GM12878 (cell line): Measurements from ENCODE around the gene ZNF407. TPM values are rescaled to one million over a fixed set of nuclear protein-coding genes. Genes with fewer than 3 reads are reported as not detected.

ENCODE experiments used
- ATAC-seq: fragments of 200-7000 bp; cut with Tn5 transposase; 3 replicates; pipeline ENCODE4 v1.9.1; 2020; ENCODE audit warnings: mild to moderate bottlenecking, moderate library complexity
- BruUV-seq: library from RNA; stranded (reverse); fragments of 400-500 nt; replicated peaks from 2 replicates; lab custom pipeline; 2021; lab: Mats Ljungman, UMichigan
- CTCF ChIA-PET: fragments of 300-600 bp; sonication (Branson Sonifier 250); formaldehyde crosslinking; extraction: SDS; loops from one replicate; lab custom pipeline; 2021; ENCODE audit warnings: inconsistent platforms; lab: Yijun Ruan, JAX
- POLR2A ChIA-PET: fragments of 350-600 bp; formaldehyde crosslinking; extraction: SDS; loops from one replicate; lab custom pipeline; 2021; ENCODE audit warnings: inconsistent platforms; lab: Charles Lee
- RAD21 ChIA-PET: fragments of 300-600 bp; sonication (Branson Sonifier 250); formaldehyde crosslinking; loops from one replicate; lab custom pipeline; 2023; ENCODE audit warnings: antibody characterized with exemption; ENCODE audit not compliant: unreplicated experiment; lab: Charles Lee
- SMC1A ChIA-PET: fragments of 300-600 bp; sonication (Branson Sonifier 250); formaldehyde crosslinking; loops from one replicate; lab custom pipeline; 2023; ENCODE audit not compliant: unreplicated experiment, uncharacterized antibody; lab: Charles Lee
- DNase-seq: peaks from one replicate; pipeline ENCODE4 v3.0.0-alpha.2; 2011; ENCODE audit warnings: low read depth, low spot score
- FAIRE-seq: peaks from 3 replicates; lab custom pipeline; 2011; peaks lifted over from hg19 to GRCh38; lab: Jason Lieb, UNC
- H2AFZ ChIP-seq: 2 replicates; pipeline ENCODE4 v1.6.0; 2011; ENCODE audit warnings: low read depth, low read length, control low read depth; ENCODE audit not compliant: control insufficient read depth
- H3K27ac ChIP-seq: 2 replicates; pipeline ENCODE4 v1.5.1; 2011; ENCODE audit warnings: control low read depth; ENCODE audit not compliant: control insufficient read depth, insufficient read depth
- H3K27me3 ChIP-seq, 2 experiments: replicated peaks in 1 of 2; 2 replicates each; pipeline versions ENCODE4 v1.6.0 to v1.6.1; 2011; ENCODE audit warnings: low read length in 1 of 2; ENCODE audit not compliant: control insufficient read depth in 2 of 2, insufficient read depth in 2 of 2
- H3K36me3 ChIP-seq, 2 experiments: 2 replicates each; pipeline ENCODE4 v1.5.1; 2011; ENCODE audit warnings: low read length in 1 of 2; ENCODE audit not compliant: control insufficient read depth in 2 of 2, insufficient read depth in 2 of 2
- H3K4me1 ChIP-seq: 2 replicates; pipeline ENCODE4 v1.6.1; 2011; ENCODE audit warnings: mild to moderate bottlenecking, low read length, moderate library complexity, mixed read lengths; ENCODE audit not compliant: control insufficient read depth, insufficient read depth
- H3K4me2 ChIP-seq: 2 replicates; pipeline ENCODE4 v1.6.0; 2011; ENCODE audit warnings: control low read depth; ENCODE audit not compliant: control insufficient read depth, insufficient read depth
- H3K4me3 ChIP-seq: fragments of 200-600 bp; sonication (generic); 2 replicates; pipeline ENCODE4 v1.5.1; 2016
- H3K79me2 ChIP-seq: 2 replicates; pipeline ENCODE4 v1.6.0; 2011; ENCODE audit warnings: low read length; ENCODE audit not compliant: control insufficient read depth, insufficient read depth
- H3K9ac ChIP-seq: 2 replicates; pipeline ENCODE4 v1.8.0; 2011; ENCODE audit warnings: low read length, control low read depth, mixed read lengths; ENCODE audit not compliant: control insufficient read depth, insufficient read depth
- H3K9me3 ChIP-seq: replicated peaks from 3 replicates; pipeline ENCODE4 v1.5.1; 2011; ENCODE audit warnings: mild to moderate bottlenecking, low read length; ENCODE audit not compliant: control insufficient read depth, insufficient read depth
- H4K20me1 ChIP-seq: 2 replicates; pipeline ENCODE4 v1.6.0; 2011; ENCODE audit not compliant: control insufficient read depth, insufficient read depth
- BACH1 ChIP-seq: fragments of 450-650 bp; IDR thresholded peaks from 2 replicates; pipeline ENCODE4 v1.6.1; 2017; ENCODE audit warnings: mild to moderate bottlenecking, borderline replicate concordance
- CBFB ChIP-seq: IDR thresholded peaks from 2 replicates; pipeline ENCODE4 v1.6.1; 2016; ENCODE audit warnings: antibody characterized with exemption, low read depth
- E4F1 ChIP-seq: fragments of 450-650 bp; IDR thresholded peaks from 2 replicates; pipeline ENCODE4 v1.6.1; 2018; ENCODE audit warnings: borderline replicate concordance, mild to moderate bottlenecking; ENCODE audit not compliant: partially characterized antibody
- GABPA ChIP-seq: IDR thresholded peaks from 2 replicates; pipeline ENCODE4 v1.6.1; 2014; ENCODE audit warnings: antibody characterized with exemption, low read depth, mild to moderate bottlenecking, inconsistent platforms
- GATAD2B ChIP-seq: fragments of 450-650 bp; conservative IDR thresholded peaks from 2 replicates; pipeline ENCODE4 v1.6.1; 2017; ENCODE audit warnings: low read depth, mild to moderate bottlenecking, moderate library complexity
- KLF5 ChIP-seq: fragments of 450-650 bp; IDR thresholded peaks from 2 replicates; pipeline ENCODE4 v1.6.1; 2014; ENCODE audit warnings: mild to moderate bottlenecking; ENCODE audit not compliant: partially characterized antibody
- MEF2A ChIP-seq: IDR thresholded peaks from 2 replicates; pipeline ENCODE4 v1.6.1; 2011; ENCODE audit warnings: low read depth, mild to moderate bottlenecking, low read length, moderate library complexity; ENCODE audit not compliant: insufficient read depth
- NFYB ChIP-seq: IDR thresholded peaks from 2 replicates; pipeline ENCODE4 v1.6.1; 2011; ENCODE audit warnings: low read depth, mild to moderate bottlenecking, low read length, improper control_type of control experiment, moderate library complexity; ENCODE audit not compliant: insufficient read depth
- PBX3 ChIP-seq: IDR thresholded peaks from 2 replicates; pipeline ENCODE4 v1.6.1; 2011; ENCODE audit warnings: mild to moderate bottlenecking, low read depth, low read length, moderate library complexity; ENCODE audit not compliant: insufficient replicate concordance
- RBBP5 ChIP-seq: fragments of 200-600 bp; sonication (generic); conservative IDR thresholded peaks from 2 replicates; pipeline ENCODE4 v1.6.1; 2016
- SIN3A ChIP-seq: IDR thresholded peaks from 2 replicates; pipeline ENCODE4 v1.6.1; 2012; ENCODE audit warnings: low read depth, low read length, improper control_type of control experiment
- TAF1 ChIP-seq: IDR thresholded peaks from 2 replicates; pipeline ENCODE4 v1.6.1; 2011; ENCODE audit warnings: mild to moderate bottlenecking, low read depth, low read length, borderline replicate concordance
- TBL1XR1 ChIP-seq: IDR thresholded peaks from 2 replicates; pipeline ENCODE4 v1.6.1; 2012; ENCODE audit warnings: low read depth, low read length, improper control_type of control experiment
- TCF7 ChIP-seq: IDR thresholded peaks from 2 replicates; pipeline ENCODE4 v1.6.1; 2014; ENCODE audit warnings: antibody characterized with exemption, borderline replicate concordance
- ZNF274 ChIP-seq: IDR thresholded peaks from one replicate; pipeline ENCODE4 v1.8.0; 2011; ENCODE audit not compliant: insufficient read length, insufficient read depth
- WGBS: methylation state at CpG from one replicate; pipeline ENCODE4 v1.1.6; 2016; ENCODE audit warnings: low lambda C conversion rate; ENCODE audit not compliant: insufficient replicate concordance, insufficient coverage; ENCODE audit errors: missing lambda C conversion rate; 5-methylcytosine and 5-hydroxymethylcytosine counted together
- in situ Hi-C: fragments of 300-500 bp; cut with MboI; formaldehyde crosslinking; loops from 9 replicates; pipeline ENCODE4 v1.14.3; 2018; ENCODE audit warnings: mixed read lengths
- intact Hi-C: fragments of 100-400 bp; cut with micrococcal nuclease; formaldehyde crosslinking; loops from one replicate; pipeline ENCODE4 v1.14.2; 2022; ENCODE audit not compliant: unreplicated experiment
- polyA plus RNA-seq, 11 experiments: library from polyadenylated mRNA; depleted of rRNA in 4 of 11; unstranded in 6 of 11; stranded (reverse) in 5 of 11; fragments of >200 nt; fragmentation: Nextera tagmentation in 4 of 11; fragmentation: Illumina TruSeq in 1 of 11; extraction: Ambion mirVana in 4 of 11; extraction: Trizol in 1 of 11; gene quantifications; 1 replicate in 1 of 11; 2 replicates in 10 of 11; pipeline versions ENCODE4 v1.2.1 to v1.2.3, GENCODE V29; 2011 to 2016; ENCODE audit warnings: inconsistent platforms in 2 of 11, missing spikeins in 2 of 11, low read depth in 1 of 11
- total RNA-seq, 4 experiments: library from RNA; depleted of rRNA in 3 of 4; stranded (reverse); fragments of >200 nt in 3 of 4; fragmentation: Illumina TruSeq in 1 of 4; extraction: Trizol in 1 of 4; gene quantifications; 2 replicates each; pipeline versions ENCODE4 v1.2.1 to v1.2.3, GENCODE V29; 2013 to 2021
- TF ChIP-seq, protein P1 (sequence below): fragments of 450-650 bp; conservative IDR thresholded peaks from 2 replicates; pipeline ENCODE4 v1.6.1; 2017; ENCODE audit warnings: mild to moderate bottlenecking, moderate library complexity
- TF ChIP-seq, protein P2 (sequence below): fragments of 150-350 bp; IDR thresholded peaks from 2 replicates; pipeline ENCODE4 v1.6.1; 2014; ENCODE audit warnings: mild to moderate bottlenecking, low read depth, low read length

Gene ZNF407
- total and polyA plus RNA-seq, 10 of the 15 experiments (the other 5 are each of a cell fraction or from before 2014, with no cell fraction given) = 0.69 to 11.6 (median 5.3) TPM

DNA sequence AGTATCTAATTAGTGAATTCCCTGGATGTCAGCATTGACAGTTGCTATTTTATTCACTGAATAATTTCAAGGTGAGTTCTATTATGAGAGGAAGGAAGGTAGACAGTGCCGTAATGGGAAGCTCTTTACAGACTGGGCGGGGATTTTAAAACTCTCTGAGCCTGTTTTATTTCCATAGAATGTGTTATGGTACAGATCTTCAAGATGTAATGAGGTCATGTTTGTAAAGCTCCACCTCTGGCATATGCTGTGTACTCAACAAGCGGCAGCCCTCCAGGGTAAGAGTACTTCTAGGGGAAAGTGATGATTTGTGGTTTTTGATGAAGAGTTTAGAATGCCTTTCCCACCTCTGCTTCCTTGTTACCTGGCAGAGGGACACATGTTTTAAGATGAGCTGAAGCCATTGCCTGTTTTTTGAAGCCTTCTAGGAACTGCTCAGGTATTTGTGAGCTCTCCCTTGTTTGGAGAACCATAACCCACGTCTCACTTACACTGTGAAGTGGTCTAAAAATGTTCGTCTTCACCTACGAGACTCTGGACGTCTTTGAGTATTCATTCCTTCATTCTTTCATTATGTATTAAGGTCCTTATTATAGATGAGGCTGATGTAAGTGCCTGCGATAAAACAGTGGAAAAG, 360.0 kb downstream of the ZNF407 start:
- no peak overlapping the region for H3K9ac ChIP-seq
- no peaks in the 10 kb centered on the region for H3K79me2 ChIP-seq
- H4K20me1 ChIP-seq = no peaks in the 10 kb centered on the region
- H3K4me3 ChIP-seq = no peak overlapping the region
- FAIRE-seq = no peak
- H2AFZ ChIP-seq = no peak overlapping the region
- H3K4me1 ChIP-seq = no peaks in the 10 kb centered on the region
- no peak for ATAC-seq
- ChIA-PET POLR2A (interaction anchor here (1.1 kb wide), 1 partner anchor 58 kb away, joined by 3 read pairs; no protein-coding TSS in a partner anchor), CTCF (interaction anchor here (1.0 to 2.0 kb wide), 4 partner anchors 9 to 305 kb away, joined by 3 to 6 read pairs (median 4); no protein-coding TSS in a partner anchor), SMC1A (interaction anchor here (1.2 kb wide), 1 partner anchor 60 kb away, joined by 3 read pairs; no protein-coding TSS in a partner anchor), RAD21 (interaction anchor here (1.5 kb wide), 1 partner anchor 305 kb away, joined by 3 read pairs; no protein-coding TSS in a partner anchor)
- intact Hi-C loops (no loop called here), in situ Hi-C loops (loop anchor here (25.0 kb wide), 1 partner anchor 295 kb away; no protein-coding TSS in a partner anchor)
- H3K36me3 ChIP-seq = no peaks in the 10 kb centered on the region
- no peak for DNase-seq
- H3K27ac ChIP-seq = no peak overlapping the region
- BruUV-seq = no TSS peak
- WGBS = 90% methylated on average over 8 of the region's 8 CpGs
- H3K9me3 ChIP-seq = no peaks in the 10 kb centered on the region
- no peaks in the 10 kb centered on the region for H3K27me3 ChIP-seq
- no peak overlapping the region for H3K4me2 ChIP-seq
- TF ChIP-seq BACH1 (no peak), ZNF274 (no peak), NFYB (no peak), CBFB (no peak), RBBP5 (no peak), SIN3A (no peak), TCF7 (no peak), MEF2A (no peak), GABPA (no peak), PBX3 (no peak), TBL1XR1 (no peak), GATAD2B (no peak), KLF5 (no peak), TAF1 (no peak), E4F1 (no peak)
- TF ChIP-seq, protein P1, sequence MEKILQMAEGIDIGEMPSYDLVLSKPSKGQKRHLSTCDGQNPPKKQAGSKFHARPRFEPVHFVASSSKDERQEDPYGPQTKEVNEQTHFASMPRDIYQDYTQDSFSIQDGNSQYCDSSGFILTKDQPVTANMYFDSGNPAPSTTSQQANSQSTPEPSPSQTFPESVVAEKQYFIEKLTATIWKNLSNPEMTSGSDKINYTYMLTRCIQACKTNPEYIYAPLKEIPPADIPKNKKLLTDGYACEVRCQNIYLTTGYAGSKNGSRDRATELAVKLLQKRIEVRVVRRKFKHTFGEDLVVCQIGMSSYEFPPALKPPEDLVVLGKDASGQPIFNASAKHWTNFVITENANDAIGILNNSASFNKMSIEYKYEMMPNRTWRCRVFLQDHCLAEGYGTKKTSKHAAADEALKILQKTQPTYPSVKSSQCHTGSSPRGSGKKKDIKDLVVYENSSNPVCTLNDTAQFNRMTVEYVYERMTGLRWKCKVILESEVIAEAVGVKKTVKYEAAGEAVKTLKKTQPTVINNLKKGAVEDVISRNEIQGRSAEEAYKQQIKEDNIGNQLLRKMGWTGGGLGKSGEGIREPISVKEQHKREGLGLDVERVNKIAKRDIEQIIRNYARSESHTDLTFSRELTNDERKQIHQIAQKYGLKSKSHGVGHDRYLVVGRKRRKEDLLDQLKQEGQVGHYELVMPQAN = no peak
- TF ChIP-seq, protein P2, sequence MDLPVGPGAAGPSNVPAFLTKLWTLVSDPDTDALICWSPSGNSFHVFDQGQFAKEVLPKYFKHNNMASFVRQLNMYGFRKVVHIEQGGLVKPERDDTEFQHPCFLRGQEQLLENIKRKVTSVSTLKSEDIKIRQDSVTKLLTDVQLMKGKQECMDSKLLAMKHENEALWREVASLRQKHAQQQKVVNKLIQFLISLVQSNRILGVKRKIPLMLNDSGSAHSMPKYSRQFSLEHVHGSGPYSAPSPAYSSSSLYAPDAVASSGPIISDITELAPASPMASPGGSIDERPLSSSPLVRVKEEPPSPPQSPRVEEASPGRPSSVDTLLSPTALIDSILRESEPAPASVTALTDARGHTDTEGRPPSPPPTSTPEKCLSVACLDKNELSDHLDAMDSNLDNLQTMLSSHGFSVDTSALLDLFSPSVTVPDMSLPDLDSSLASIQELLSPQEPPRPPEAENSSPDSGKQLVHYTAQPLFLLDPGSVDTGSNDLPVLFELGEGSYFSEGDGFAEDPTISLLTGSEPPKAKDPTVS = no peak
